ENCODE data around the gene SMG6. TPM values are rescaled to one million over a fixed set of nuclear protein-coding genes. Genes with fewer than 3 reads are reported as not detected.

SMG6 gene
- total and polyA plus RNA-seq, 2 of the 8 experiments (the other 6 are each of a cell fraction or from before 2014, with no cell fraction given), result 18.5 to 25.2 TPM

DNA sequence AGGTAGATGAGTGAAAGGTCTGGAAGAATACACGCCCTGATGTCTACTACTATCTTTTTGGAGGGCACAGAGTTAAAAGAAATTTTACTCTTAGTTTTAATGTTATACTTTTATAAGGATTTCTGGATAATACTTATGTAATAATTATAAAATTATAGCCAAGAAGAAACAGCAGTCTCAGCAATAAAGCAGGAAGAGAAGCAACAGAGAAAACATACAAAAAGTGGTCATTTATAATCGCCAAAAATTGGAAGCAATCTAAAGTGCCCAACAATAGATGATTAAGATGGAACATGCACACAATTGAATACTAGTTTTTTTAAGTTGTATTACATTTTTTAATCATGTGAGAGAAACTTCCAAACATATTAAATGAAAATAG lies 64.4 kb downstream of the SMG6 start:
- H2BK15ac ChIP-seq (ENCODE audit: low read length), result no peak overlapping the region
- CTCF ChIA-PET (ENCODE audit: partially characterized antibody), result no interaction called here
- H3K36me3 ChIP-seq (ENCODE audit: control insufficient read depth in 2 of 4, insufficient read depth in 4 of 4, low read length in 3 of 4), result no peaks in the 10 kb centered on the region; a peak in 2 of 8 replicates
- WGBS, 2 experiments (ENCODE audit: extremely low coverage in 1 of 2, insufficient coverage in 1 of 2, insufficient read length in 1 of 2, insufficient replicate concordance in 2 of 2, low coverage in 1 of 2, low lambda C conversion rate in 2 of 2, missing lambda C conversion rate in 1 of 2), result 89% methylated on average over 2 of the region's 2 CpGs; no CpG with 5 or more reads in 1 of the 2 experiments
- no peak overlapping the region for H3K56ac ChIP-seq (replicated peaks; ENCODE audit: insufficient read length, low read depth, low read length)
- no peak overlapping the region for H3K9ac ChIP-seq (replicated peaks in 1 of 4; ENCODE audit: extremely low read depth in 1 of 4, low read depth in 3 of 4, low read length in 3 of 4)
- H3K79me1 ChIP-seq (ENCODE audit: low read depth, low read length), result no peaks in the 10 kb centered on the region
- H4K91ac ChIP-seq (replicated peaks; ENCODE audit: insufficient read length, low read length), result no peak overlapping the region
- no peak overlapping the region for H3K4ac ChIP-seq (replicated peaks; ENCODE audit: insufficient read length, low read depth, low read length)
- POLR2A ChIA-PET (ENCODE audit: partially characterized antibody), result interaction anchor here (1.1 kb wide), 1 partner anchor 50 kb away, joined by 3 read pairs; no protein-coding TSS in a partner anchor
- no peak overlapping the region for H4K5ac ChIP-seq (ENCODE audit: insufficient read length, low read depth, low read length)
- H3K18ac ChIP-seq (ENCODE audit: extremely low read depth, low read length), result no peak overlapping the region
- TF ChIP-seq MAFK (IDR thresholded peaks at IDR 0.05; ENCODE audit: low read depth, low read length), result no peak
- TF ChIP-seq FOSL1 (IDR thresholded peaks at IDR 0.05; ENCODE audit: insufficient read depth, low read depth, low read length), result no peak
- TF ChIP-seq KDM1A (IDR thresholded peaks at IDR 0.05; ENCODE audit: borderline replicate concordance, low read length), result no peak
- TF ChIP-seq SIN3A (conservative IDR thresholded peaks at IDR 0.05 in 1 of 2, IDR thresholded peaks at IDR 0.05 in 1 of 2; ENCODE audit: low read depth in 1 of 2, low read length in 2 of 2), result no peak
- TF ChIP-seq ASH2L (IDR thresholded peaks at IDR 0.05; ENCODE audit: low read length), result no peak
- no peak for TF ChIP-seq SP2 (IDR thresholded peaks at IDR 0.05; ENCODE audit: low read length)
- TF ChIP-seq POU5F1 (IDR thresholded peaks at IDR 0.05; ENCODE audit: low read depth, low read length), result no peak
- no peak for TF ChIP-seq TEAD4 (IDR thresholded peaks at IDR 0.05; ENCODE audit: low read depth, low read length)
- TF ChIP-seq SP1 (IDR thresholded peaks at IDR 0.05; ENCODE audit: low read depth, low read length), result no peak
- TF ChIP-seq YY1 (IDR thresholded peaks at IDR 0.05; ENCODE audit: low read depth, low read length), result no peak
- no peak for TF ChIP-seq CBX5 (IDR thresholded peaks at IDR 0.05; ENCODE audit: low read depth, low read length)
- no peak overlapping the region for H3K4me3 ChIP-seq (ENCODE audit: extremely low read depth in 1 of 4, insufficient read depth in 2 of 4, low read depth in 3 of 4, low read length in 4 of 4)
- H2AK5ac ChIP-seq (ENCODE audit: low read depth, low read length), result no peak overlapping the region
- FAIRE-seq (no peak), DNase-seq (ENCODE audit: low read depth in 1 of 2, low spot score in 2 of 2) (no peak)
- H4K20me1 ChIP-seq (replicated peaks in 1 of 2; ENCODE audit: control insufficient read depth in 1 of 2, insufficient read depth in 2 of 2, low read length in 2 of 2), result peaks cover 0 to 5% of the 10 kb centered on the region in 2 experiments
- H3K9me3 ChIP-seq (ENCODE audit: insufficient read depth in 2 of 2, low read depth in 1 of 2, low read length in 1 of 2), result no peaks in the 10 kb centered on the region
- H3K4me2 ChIP-seq (ENCODE audit: insufficient read depth in 1 of 2, low read depth in 2 of 2, low read length in 2 of 2), result no peak overlapping the region
- no peaks in the 10 kb centered on the region for H3K27me3 ChIP-seq (replicated peaks in 1 of 4; ENCODE audit: control insufficient read depth in 3 of 4, extremely low read depth in 1 of 4, insufficient read depth in 3 of 4, low read length in 3 of 4)
- no peak overlapping the region for H2BK20ac ChIP-seq (ENCODE audit: low read length)
- no peak overlapping the region for H2BK5ac ChIP-seq (ENCODE audit: low read depth, low read length)
- H3K23ac ChIP-seq (ENCODE audit: insufficient read length), result no peak overlapping the region
- H3K27ac ChIP-seq (ENCODE audit: low read depth, low read length), result no peak overlapping the region
- no peak overlapping the region for H2AFZ ChIP-seq (ENCODE audit: low read length)
- no peaks in the 10 kb centered on the region for H3K79me2 ChIP-seq (ENCODE audit: control insufficient read depth in 1 of 2, insufficient read depth in 2 of 2, low read length in 2 of 2)
- no peak overlapping the region for H2BK120ac ChIP-seq (replicated peaks; ENCODE audit: low read depth, low read length)
- no peak overlapping the region for H4K8ac ChIP-seq (ENCODE audit: extremely low read depth, insufficient read depth, low read length)
- H2BK12ac ChIP-seq (ENCODE audit: low read depth, low read length), result no peak overlapping the region
- no peaks in the 10 kb centered on the region for H3K4me1 ChIP-seq (replicated peaks in 1 of 4; ENCODE audit: control insufficient read depth in 3 of 4, insufficient read depth in 4 of 4, low read length in 3 of 4)
- no peak overlapping the region for H3K14ac ChIP-seq (ENCODE audit: insufficient read length)
- no peaks in the 10 kb centered on the region; the same call in 1 of the 2 replicates for H3K23me2 ChIP-seq (ENCODE audit: low read depth, low read length)
